GM23338 (cell line): ENCODE data around the gene TMEM185A.
"Not testable (repeated sequence)": the region's sequence is repeated elsewhere in the genome, so short reads cannot be mapped to it uniquely, and the experiment has no call there.

Experiments used
- CREB1 ChIP-seq: fragments of 250-450 bp; sonication (Bioruptor Pico); IDR thresholded peaks from 2 replicates; pipeline ENCODE4 v1.5.0; 2020; ENCODE audit warnings: low read depth, mild to moderate bottlenecking, moderate library complexity
- CTCF ChIP-seq, 2 experiments: fragments of 200-600 bp in 1 of 2; sonication (generic) in 1 of 2; conservative IDR thresholded peaks; 2 replicates each; pipeline versions ENCODE4 v1.5.1 to v1.6.1; 2016 to 2017; ENCODE audit warnings: antibody characterized with exemption in 2 of 2, low read depth in 2 of 2, mild to moderate bottlenecking in 2 of 2, moderate library complexity in 1 of 2
- ETS1 ChIP-seq: IDR thresholded peaks from 2 replicates; pipeline ENCODE4 v1.6.1; 2016; ENCODE audit warnings: antibody characterized with exemption
- EZH2 ChIP-seq: fragments of 200-600 bp; sonication (generic); IDR thresholded peaks from one replicate; pipeline ENCODE4 v1.8.0; 2017; ENCODE audit warnings: antibody characterized with exemption, mild to moderate bottlenecking, low read depth; ENCODE audit not compliant: unreplicated experiment
- EZH2phosphoT487 ChIP-seq: fragments of 200-600 bp; sonication (generic); IDR thresholded peaks from one replicate; pipeline ENCODE4 v1.8.1; 2018; ENCODE audit warnings: antibody characterized with exemption; ENCODE audit not compliant: unreplicated experiment
- JUNB ChIP-seq: IDR thresholded peaks from one replicate; pipeline ENCODE4 v1.6.1; 2016; ENCODE audit warnings: antibody characterized with exemption; ENCODE audit not compliant: unreplicated experiment
- POLR2AphosphoS5 ChIP-seq: IDR thresholded peaks from 2 replicates; pipeline ENCODE4 v1.6.1; 2016; ENCODE audit warnings: antibody characterized with exemption, low read depth
- REST ChIP-seq: IDR thresholded peaks from one replicate; pipeline ENCODE4 v1.6.1; 2018; ENCODE audit warnings: antibody characterized with exemption; ENCODE audit not compliant: unreplicated experiment
- ZNF331 ChIP-seq: fragments of 250-450 bp; sonication (Bioruptor Pico); IDR thresholded peaks from 2 replicates; pipeline ENCODE4 v1.5.0; 2020; ENCODE audit warnings: low read depth, mild to moderate bottlenecking, moderate library complexity

- not testable (repeated sequence) for TF ChIP-seq REST; CTCF (conservative IDR thresholded peaks at IDR 0.05; ENCODE audit: low read depth in 2 of 2); CREB1 (CRISPR knock-in tag); EZH2; POLR2AphosphoS5; JUNB; ETS1; ZNF331; EZH2phosphoT487
These were observed 79.7 kb downstream of the TMEM185A start for GRCh38 chrX:149551939-149552248.
